K562 (cell line): Measurements from ENCODE around the gene SPEF1. TPM values are rescaled to one million over a fixed set of nuclear protein-coding genes. Genes with fewer than 3 reads are reported as not detected.
A peak's percentile ranks its signal among the peaks of the same experiment; 100 is the strongest.

Experiments used
- ATAC-seq: fragments of 200-7000 bp; cut with Tn5 transposase; 3 replicates; pipeline ENCODE4 v1.9.1; 2020; ENCODE audit warnings: moderate library complexity
- BruUV-seq: library from RNA; stranded (reverse); fragments of 400-500 nt; replicated peaks from 2 replicates; lab custom pipeline; 2021; lab: Mats Ljungman, UMichigan
- CTCF ChIA-PET: fragments of 300-600 bp; formaldehyde crosslinking; extraction: SDS; loops from one replicate; lab custom pipeline; 2021; ENCODE audit warnings: low intra/inter-chr PET ratio; lab: Yijun Ruan, JAX
- POLR2A ChIA-PET: fragments of 300-600, 350-650 bp; sonication (Branson Sonifier 250); formaldehyde crosslinking; extraction: SDS; loops from one replicate; lab custom pipeline; 2021; ENCODE audit warnings: antibody characterized with exemption, inconsistent platforms; lab: Yijun Ruan, JAX
- DNase-seq, 4 experiments: peaks; one replicate each; pipeline versions ENCODE4 v3.0.0 to v3.0.0-alpha.2; 2011 to 2018; ENCODE audit warnings: low spot score in 3 of 4, mixed read lengths in 3 of 4; ENCODE audit errors: extremely low read depth in 1 of 4
- FAIRE-seq: peaks from 2 replicates; lab custom pipeline; 2011; peaks lifted over from hg19 to GRCh38; lab: Jason Lieb, UNC
- H2AFZ ChIP-seq: 2 replicates; pipeline ENCODE4 v1.6.0; 2011; ENCODE audit warnings: low read depth, low read length, control low read depth, inconsistent platforms
- H3K27ac ChIP-seq: fragments of 200-600 bp; 3 replicates; pipeline ENCODE4 v1.8.0; 2011; ENCODE audit warnings: low read depth, mild to moderate bottlenecking, control low read depth, inconsistent platforms, low read length, moderate library complexity, mixed read lengths; ENCODE audit errors: extremely low read depth
- H3K27me3 ChIP-seq, 2 experiments: fragments of 300-600 bp in 1 of 2; 2 replicates in 1 of 2; 3 replicates in 1 of 2; pipeline versions ENCODE4 v1.6.0 to v1.8.0; 2011; ENCODE audit warnings: inconsistent platforms in 2 of 2, low read length in 2 of 2, mild to moderate bottlenecking in 1 of 2, mixed read lengths in 1 of 2, moderate library complexity in 1 of 2; ENCODE audit not compliant: control insufficient read depth in 2 of 2, insufficient read depth in 2 of 2
- H3K36me3 ChIP-seq: fragments of 300-600 bp; 3 replicates; pipeline ENCODE4 v1.8.0; 2011; ENCODE audit warnings: mild to moderate bottlenecking, low read length, inconsistent platforms; ENCODE audit not compliant: control insufficient read depth, insufficient read depth
- H3K4me1 ChIP-seq, 2 experiments: fragments of 200-600 bp in 1 of 2; replicated peaks in 1 of 2; 2 replicates in 1 of 2; 3 replicates in 1 of 2; pipeline versions ENCODE4 v1.5.1 to v1.8.0; 2011; ENCODE audit warnings: inconsistent platforms in 2 of 2, low read length in 2 of 2, mild to moderate bottlenecking in 1 of 2, mixed read lengths in 1 of 2, moderate library complexity in 1 of 2; ENCODE audit not compliant: control insufficient read depth in 2 of 2, insufficient read depth in 2 of 2
- H3K4me2 ChIP-seq: 2 replicates; pipeline ENCODE4 v1.6.1; 2011; ENCODE audit warnings: low read length, control low read depth, inconsistent platforms, mixed read lengths; ENCODE audit not compliant: insufficient read depth
- H3K4me3 ChIP-seq: fragments of 200-600 bp; sonication (generic), shearing (Covaris generic); 2 replicates; pipeline ENCODE4 v1.5.1; 2016; ENCODE audit warnings: control low read depth, inconsistent platforms
- H3K79me2 ChIP-seq: fragments of 200-600 bp; 3 replicates; pipeline ENCODE4 v1.8.0; 2011; ENCODE audit warnings: low read length, inconsistent platforms; ENCODE audit not compliant: control insufficient read depth, insufficient read depth
- H3K9ac ChIP-seq, 2 experiments: 2 replicates each; pipeline versions ENCODE4 v1.6.0 to v1.6.1; 2011; ENCODE audit warnings: low read depth in 2 of 2, low read length in 2 of 2, control low read depth in 1 of 2, inconsistent platforms in 1 of 2, mild to moderate bottlenecking in 1 of 2, mixed read lengths in 1 of 2; ENCODE audit not compliant: insufficient read depth in 1 of 2
- H3K9me1 ChIP-seq: one replicate; pipeline ENCODE4 v1.6.0; 2011; ENCODE audit warnings: inconsistent platforms, mild to moderate bottlenecking, low read length, moderate library complexity; ENCODE audit not compliant: control insufficient read depth, insufficient read depth
- H3K9me3 ChIP-seq: replicated peaks from 2 replicates; pipeline ENCODE4 v1.5.1; 2011; ENCODE audit warnings: low read depth, low read length, inconsistent platforms; ENCODE audit not compliant: control insufficient read depth, insufficient read depth
- H4K20me1 ChIP-seq: replicated peaks from 2 replicates; pipeline ENCODE4 v1.6.1; 2011; ENCODE audit warnings: low read length, inconsistent platforms, mixed read lengths; ENCODE audit not compliant: control insufficient read depth, insufficient read depth
- ADNP ChIP-seq: fragments of 200-800 bp; sonication (Bioruptor generic); IDR thresholded peaks from 2 replicates; pipeline ENCODE4 v1.6.1; 2016; ENCODE audit warnings: missing genetic modification characterization, missing compliant biosample characterization
- C11orf30 ChIP-seq: fragments of 450-650 bp; IDR thresholded peaks from 2 replicates; pipeline ENCODE4 v1.6.1; 2016; ENCODE audit warnings: low read depth, mild to moderate bottlenecking
- DMBX1 ChIP-seq: fragments of 250-450 bp; sonication (Bioruptor Pico); IDR thresholded peaks from 2 replicates; pipeline ENCODE4 v1.8.0; 2022; ENCODE audit warnings: inconsistent platforms, mild to moderate bottlenecking, moderate library complexity, borderline replicate concordance
- ELF2 ChIP-seq: fragments of 250-450 bp; sonication (Bioruptor Pico); IDR thresholded peaks from 2 replicates; pipeline ENCODE4 v1.5.0; 2021; ENCODE audit warnings: mild to moderate bottlenecking
- FIP1L1 ChIP-seq: fragments of 200-400 bp; formaldehyde crosslinking; IDR thresholded peaks from 2 replicates; pipeline ENCODE4 v1.6.1; 2018; ENCODE audit warnings: mild to moderate bottlenecking, low read depth, low read length; ENCODE audit not compliant: poor library complexity, severe bottlenecking
- GATAD2B ChIP-seq: fragments of 450-650 bp; IDR thresholded peaks from 2 replicates; pipeline ENCODE4 v1.6.1; 2017; ENCODE audit warnings: mild to moderate bottlenecking, borderline replicate concordance
- LEF1 ChIP-seq: fragments of 450-650 bp; IDR thresholded peaks from 2 replicates; pipeline ENCODE4 v1.6.1; 2016; ENCODE audit warnings: mild to moderate bottlenecking
- MAFG ChIP-seq: fragments of 450-650 bp; conservative IDR thresholded peaks from 2 replicates; pipeline ENCODE4 v1.6.1; 2016; ENCODE audit warnings: missing genetic modification characterization, missing compliant biosample characterization
- MAZ ChIP-seq, 2 experiments: fragments of 450-650 bp in 1 of 2; sonication (generic) in 1 of 2; formaldehyde crosslinking; IDR thresholded peaks in 1 of 2; conservative IDR thresholded peaks in 1 of 2; 2 replicates each; pipeline versions ENCODE4 v1.4.0 to v1.5.0; 2020; ENCODE audit warnings: mild to moderate bottlenecking in 1 of 2, missing genetic modification reagents in 1 of 2
- MYNN ChIP-seq, 2 experiments: sonication (generic); formaldehyde crosslinking in 1 of 2; IDR thresholded peaks; 2 replicates each; pipeline versions ENCODE4 v1.5.0 to v1.6.1; 2016 to 2020; ENCODE audit warnings: antibody characterized with exemption in 1 of 2, missing genetic modification reagents in 1 of 2
- NONO ChIP-seq, 2 experiments: fragments of 200-400 bp in 1 of 2; fragments of 450-650 bp in 1 of 2; formaldehyde crosslinking in 1 of 2; IDR thresholded peaks; 2 replicates each; pipeline ENCODE4 v1.6.1; 2017; ENCODE audit warnings: low read depth in 2 of 2, mild to moderate bottlenecking in 2 of 2, moderate library complexity in 2 of 2, low read length in 1 of 2
- NUFIP1 ChIP-seq: fragments of 450-650 bp; IDR thresholded peaks from 2 replicates; pipeline ENCODE4 v1.6.1; 2018; ENCODE audit not compliant: partially characterized antibody
- SAFB2 ChIP-seq: fragments of 200-400 bp; formaldehyde crosslinking; IDR thresholded peaks from 2 replicates; pipeline ENCODE4 v1.6.1; 2018; ENCODE audit warnings: borderline replicate concordance, low read length, low read depth, moderate library complexity; ENCODE audit not compliant: severe bottlenecking
- SRSF1 ChIP-seq: fragments of 200-400 bp; formaldehyde crosslinking; IDR thresholded peaks from 2 replicates; pipeline ENCODE4 v1.6.1; 2017; ENCODE audit warnings: mild to moderate bottlenecking, low read depth, low read length, moderate library complexity
- SRSF3 ChIP-seq: fragments of 200-400 bp; formaldehyde crosslinking; IDR thresholded peaks from 2 replicates; pipeline ENCODE4 v1.6.1; 2016; ENCODE audit warnings: mild to moderate bottlenecking, low read length, moderate library complexity; ENCODE audit not compliant: insufficient read depth
- STAT5A ChIP-seq: IDR thresholded peaks from 2 replicates; pipeline ENCODE4 v1.6.1; 2012; ENCODE audit warnings: low read length, inconsistent platforms, borderline replicate concordance
- TAF15 ChIP-seq: fragments of 200-400 bp; formaldehyde crosslinking; IDR thresholded peaks from 2 replicates; pipeline ENCODE4 v1.6.1; 2017; ENCODE audit warnings: mild to moderate bottlenecking, low read depth, low read length, moderate library complexity
- TSC22D4 ChIP-seq: fragments of 450-650 bp; IDR thresholded peaks from 2 replicates; pipeline ENCODE4 v1.6.1; 2016; ENCODE audit warnings: missing genetic modification characterization, missing biosample characterization, control low read depth
- ZNF316 ChIP-seq: fragments of 450-650 bp; IDR thresholded peaks from 2 replicates; pipeline ENCODE4 v1.6.1; 2016
- ZSCAN29 ChIP-seq: fragments of 450-650 bp; IDR thresholded peaks from 2 replicates; pipeline ENCODE4 v1.6.1; 2017
- WGBS: fragments of 100-300 bp; shearing (Covaris generic); methylation state at CpG from one replicate; pipeline ENCODE4 v1.1.6; 2016; ENCODE audit warnings: low coverage, mixed read lengths; ENCODE audit not compliant: insufficient coverage; ENCODE audit errors: missing lambda C conversion rate; 5-methylcytosine and 5-hydroxymethylcytosine counted together
- in situ Hi-C: fragments of 300-500 bp; cut with MboI; formaldehyde crosslinking; loops from 4 replicates; pipeline ENCODE4 v1.15.0; 2018; ENCODE audit warnings: inconsistent platforms, mixed read lengths
- intact Hi-C: fragments of 100-400 bp; cut with micrococcal nuclease; formaldehyde crosslinking; loops from 2 replicates; pipeline ENCODE4 v1.14.2; 2022
- polyA plus RNA-seq, 8 experiments: library from polyadenylated mRNA; depleted of rRNA in 4 of 8; stranded (reverse) in 5 of 8; unstranded in 3 of 8; fragments of >200 nt; fragmentation: Nextera tagmentation in 2 of 8; fragmentation: Illumina TruSeq in 1 of 8; extraction: Ambion mirVana in 2 of 8; extraction: Trizol in 1 of 8; gene quantifications; 2 replicates each; pipeline versions ENCODE4 v1.2.1 to v1.2.3, GENCODE V29; 2011 to 2014; ENCODE audit warnings: inconsistent platforms in 1 of 8, missing spikeins in 1 of 8
- total RNA-seq, 7 experiments: library from RNA; depleted of rRNA in 6 of 7; stranded (reverse); fragments of >200 nt in 6 of 7; fragmentation: Illumina TruSeq in 2 of 7; extraction: Trizol in 2 of 7; gene quantifications; 2 replicates each; pipeline versions ENCODE4 v1.2.1 to v1.2.3, GENCODE V29; 2011 to 2021; ENCODE audit warnings: low replicate concordance in 1 of 7
- TF ChIP-seq, protein P1 (sequence below): fragments of 250-450 bp; sonication (Bioruptor Pico); IDR thresholded peaks from 2 replicates; pipeline ENCODE4 v1.6.1; 2021; ENCODE audit warnings: mild to moderate bottlenecking
- TF ChIP-seq, protein P2 (sequence below): sonication (generic); formaldehyde crosslinking; IDR thresholded peaks from 2 replicates; pipeline ENCODE4 v1.9.0; 2022; ENCODE audit warnings: mild to moderate bottlenecking, missing genetic modification reagents

SPEF1 gene
- total and polyA plus RNA-seq, 9 of the 15 experiments (the other 6 are each of a cell fraction or from before 2014, with no cell fraction given) = not detected

DNA sequence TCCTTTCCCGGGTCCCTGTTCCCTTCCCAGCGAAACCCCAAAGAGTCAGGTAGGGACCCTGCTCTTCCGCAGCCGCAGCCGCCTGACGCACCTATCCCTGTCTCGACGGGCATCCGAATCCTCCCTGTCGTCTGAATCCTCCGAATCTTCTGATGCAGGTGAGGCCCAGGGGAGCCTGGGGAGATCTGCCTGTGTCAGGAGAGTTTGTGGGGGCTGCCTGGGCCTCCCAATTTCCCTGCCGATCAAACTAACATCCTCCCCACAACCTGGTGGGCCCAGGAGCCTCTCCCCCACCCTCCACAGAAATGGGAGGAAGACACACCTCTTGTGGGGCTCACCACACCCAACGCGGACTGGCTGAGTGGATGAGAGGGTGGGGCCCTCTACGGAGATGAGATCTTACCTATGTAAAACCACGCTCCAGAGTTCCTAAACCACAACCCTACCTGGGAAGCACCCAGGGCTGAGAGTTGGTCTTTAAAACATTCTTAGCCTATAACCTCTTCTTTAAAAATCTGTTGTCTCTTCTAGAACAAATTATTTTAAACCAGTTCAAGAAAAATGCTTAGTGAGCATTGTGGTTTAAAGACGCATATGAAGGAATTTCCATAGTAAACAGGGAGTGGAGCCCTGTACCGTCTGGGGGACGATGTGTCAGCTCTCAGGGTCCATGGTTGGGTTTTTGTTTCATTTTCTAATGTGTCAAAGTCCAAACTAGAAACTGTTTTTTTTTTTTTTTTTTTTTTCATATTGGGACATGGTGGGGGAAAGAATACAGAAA lies 16.5 kb upstream of the SPEF1 start:
- WGBS = 34% methylated on average over 8 of the region's 19 CpGs
- POLR2A ChIA-PET = interaction anchor here (0.6 kb wide), 1 partner anchor 12 kb away, joined by 3 read pairs; no protein-coding TSS in a partner anchor
- Histone ChIP-seq H3K9me3 (no peaks in the 10 kb centered on the region), H3K4me1 (peaks cover 14 to 44% of the 10 kb centered on the region in 2 experiments; a peak in 4 of 5 replicates), H3K36me3 (peaks cover 38% of the 10 kb centered on the region; the same call in 2 of the 3 replicates), H3K4me3 (peak overlapping the region; percentile 55; the same call in 1 of the 2 replicates), H3K79me2 (peaks cover 12% of the 10 kb centered on the region; the same call in 2 of the 3 replicates), H3K9me1 (no peaks in the 10 kb centered on the region), H3K4me2 (peak overlapping the region; percentile 80), H2AFZ (no peak overlapping the region), H4K20me1 (no peaks in the 10 kb centered on the region), H3K9ac (peak overlapping the region; percentile 61 to 93), H3K27me3 (no peaks in the 10 kb centered on the region), H3K27ac (no peak overlapping the region)
- FAIRE-seq (peak; percentile 58), DNase-seq (peak; percentile 57 to 59 (median 57)), ATAC-seq (peak; percentile 70)
- no TSS peak for BruUV-seq
- CTCF ChIA-PET = interaction anchor here (0.7 kb wide), 1 partner anchor 300 kb away, joined by 4 read pairs; no protein-coding TSS in a partner anchor
- in situ Hi-C loops (no loop called here), intact Hi-C loops (no loop called here)
- TF ChIP-seq MAZ (CRISPR knock-in tag; conservative IDR thresholded peaks at IDR 0.05 in 1 of 2, IDR thresholded peaks at IDR 0.05 in 1 of 2) (no peak), FIP1L1 (no peak), NONO (IDR thresholded peaks at IDR 0.05; ENCODE audit: low read depth in 2 of 2, low read length in 1 of 2) (no peak), TSC22D4 (tag) (no peak), GATAD2B (no peak), TAF15 (no peak), DMBX1 (CRISPR knock-in tag) (no peak), MAFG (tag) (0 out of 2 replicates have a peak, but pooled peaks have one; percentile 5), LEF1 (no peak), SRSF3 (no peak), SRSF1 (no peak), MYNN (IDR thresholded peaks at IDR 0.05) (no peak), MYNN (CRISPR knock-in tag; IDR thresholded peaks at IDR 0.05) (no peak), NUFIP1 (no peak), STAT5A (no peak), C11orf30 (peak; percentile 18; the same call in 1 of the 2 replicates), SAFB2 (no peak), ZSCAN29 (peak; percentile 51), ELF2 (no peak), ADNP (tag) (no peak), ZNF316 (peak; percentile 71)
- TF ChIP-seq, protein P1, sequence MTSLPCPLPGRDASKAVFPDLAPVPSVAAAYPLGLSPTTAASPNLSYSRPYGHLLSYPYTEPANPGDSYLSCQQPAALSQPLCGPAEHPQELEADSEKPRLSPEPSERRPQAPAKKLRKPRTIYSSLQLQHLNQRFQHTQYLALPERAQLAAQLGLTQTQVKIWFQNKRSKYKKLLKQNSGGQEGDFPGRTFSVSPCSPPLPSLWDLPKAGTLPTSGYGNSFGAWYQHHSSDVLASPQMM (CRISPR knock-in tag) = no peak
- TF ChIP-seq, protein P2, sequence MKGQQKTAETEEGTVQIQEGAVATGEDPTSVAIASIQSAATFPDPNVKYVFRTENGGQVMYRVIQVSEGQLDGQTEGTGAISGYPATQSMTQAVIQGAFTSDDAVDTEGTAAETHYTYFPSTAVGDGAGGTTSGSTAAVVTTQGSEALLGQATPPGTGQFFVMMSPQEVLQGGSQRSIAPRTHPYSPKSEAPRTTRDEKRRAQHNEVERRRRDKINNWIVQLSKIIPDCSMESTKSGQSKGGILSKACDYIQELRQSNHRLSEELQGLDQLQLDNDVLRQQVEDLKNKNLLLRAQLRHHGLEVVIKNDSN = no peak
